OCI-LY1 (cell line): ENCODE measurements around the gene HEG1.

ENCODE experiments used
- H2AFZ ChIP-seq: fragments of 200-600 bp; sonication (generic), shearing (Covaris generic); 2 replicates; pipeline ENCODE4 v1.6.0; 2014; ENCODE audit warnings: antibody characterized with exemption, mild to moderate bottlenecking, low read length
- H3F3A ChIP-seq: fragments of 200-600 bp; sonication (generic), shearing (Covaris generic); 2 replicates; pipeline ENCODE4 v1.6.0; 2014; ENCODE audit warnings: mild to moderate bottlenecking, antibody characterized with exemption, low read length, moderate library complexity; ENCODE audit not compliant: insufficient read depth
- H3K27ac ChIP-seq: fragments of 200-600 bp; sonication (generic); 2 replicates; pipeline ENCODE4 v1.5.1; 2014; ENCODE audit warnings: low read length, mixed run types, mild to moderate bottlenecking, low read depth; ENCODE audit not compliant: poor library complexity, severe bottlenecking
- H3K27me3 ChIP-seq: fragments of 200-600 bp; sonication (generic); 2 replicates; pipeline ENCODE4 v1.6.0; 2014; ENCODE audit warnings: antibody characterized with exemption, mild to moderate bottlenecking, low read length, moderate library complexity; ENCODE audit not compliant: insufficient read depth
- H3K36me3 ChIP-seq: fragments of 200-600 bp; sonication (generic); 2 replicates; pipeline ENCODE4 v1.6.1; 2014; ENCODE audit warnings: mild to moderate bottlenecking, antibody characterized with exemption, low read length, moderate library complexity, mixed read lengths; ENCODE audit not compliant: insufficient read depth
- H3K4me1 ChIP-seq: fragments of 200-600 bp; sonication (generic); 2 replicates; pipeline ENCODE4 v1.5.1; 2014; ENCODE audit warnings: mild to moderate bottlenecking, low read length, moderate library complexity; ENCODE audit not compliant: insufficient read depth, severe bottlenecking
- H3K4me2 ChIP-seq: fragments of 200-600 bp; sonication (generic), shearing (Covaris generic); 2 replicates; pipeline ENCODE4 v1.6.1; 2014; ENCODE audit warnings: low read length
- H3K4me3 ChIP-seq: fragments of 200-600 bp; sonication (generic); 2 replicates; pipeline ENCODE4 v1.5.1; 2014; ENCODE audit warnings: low read length, low read depth, mild to moderate bottlenecking, mixed read lengths; ENCODE audit not compliant: poor library complexity, severe bottlenecking
- H3K79me2 ChIP-seq: fragments of 200-600 bp; shearing (Covaris generic); 2 replicates; pipeline ENCODE4 v1.6.1; 2016; ENCODE audit warnings: mixed run types, low read length, mixed read lengths; ENCODE audit not compliant: insufficient read depth
- H3K9ac ChIP-seq: fragments of 200-600 bp; sonication (generic), shearing (Covaris generic); 2 replicates; pipeline ENCODE4 v1.6.1; 2014; ENCODE audit warnings: mild to moderate bottlenecking, low read length, mixed read lengths
- H3K9me2 ChIP-seq: fragments of 200-600 bp; sonication (generic), shearing (Covaris generic); 2 replicates; pipeline ENCODE4 v1.6.1; 2014; ENCODE audit warnings: low read depth, mild to moderate bottlenecking, low read length, mixed read lengths
- H3K9me3 ChIP-seq: fragments of 200-600 bp; shearing (Covaris generic); 2 replicates; pipeline ENCODE4 v1.6.1; 2014; ENCODE audit warnings: low read length, mixed read lengths
- H4K20me1 ChIP-seq: fragments of 200-600 bp; sonication (generic), shearing (Covaris generic); 2 replicates; pipeline ENCODE4 v1.6.0; 2016; ENCODE audit warnings: mild to moderate bottlenecking, low read length; ENCODE audit not compliant: insufficient read depth
- EZH2 ChIP-seq: fragments of 200-600 bp; sonication (generic), shearing (Covaris generic); IDR thresholded peaks from 2 replicates; pipeline ENCODE4 v1.8.0; 2017; ENCODE audit warnings: borderline replicate concordance, mixed run types, mild to moderate bottlenecking, antibody characterized with exemption, low read length, moderate library complexity, mixed read lengths
- TF ChIP-seq, protein P1 (sequence below): fragments of 200-600 bp; sonication (generic), shearing (Covaris generic); IDR thresholded peaks from 2 replicates; pipeline ENCODE4 v1.5.1; 2017; ENCODE audit warnings: mild to moderate bottlenecking, antibody characterized with exemption, low read length, moderate library complexity, mixed read lengths

The HEG1 gene

DNA sequence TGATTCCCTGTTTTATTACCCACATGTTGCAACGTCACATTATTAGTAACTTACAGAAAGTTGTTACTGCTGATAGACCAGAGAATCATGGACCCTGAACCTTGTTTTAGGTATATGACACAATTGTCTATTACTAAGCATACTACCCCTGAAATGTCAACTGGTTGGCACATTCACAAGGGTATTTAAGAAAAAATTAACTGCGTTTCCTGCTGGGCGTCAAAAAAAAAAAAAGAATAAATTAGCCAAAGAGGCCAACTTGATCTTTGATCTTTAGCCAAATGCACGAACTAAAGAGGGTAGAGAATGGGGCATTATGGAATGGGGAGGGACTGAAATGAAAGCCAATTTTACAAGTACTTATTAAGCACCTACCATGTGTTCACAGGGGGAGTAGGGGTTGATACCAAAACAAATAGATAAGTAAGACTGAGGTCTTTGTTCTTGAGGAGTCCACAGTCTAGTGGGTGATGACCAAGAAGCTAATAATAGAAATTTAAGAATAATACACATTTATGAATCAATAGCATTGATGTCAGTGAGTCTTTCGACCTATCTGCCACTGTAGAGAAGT lies 103.4 kb downstream of the HEG1 start:
- Histone ChIP-seq H4K20me1 (no peaks in the 10 kb centered on the region), H3K4me3 (no peak overlapping the region), H3K9ac (no peak overlapping the region), H3K4me1 (no peaks in the 10 kb centered on the region), H3K36me3 (no peaks in the 10 kb centered on the region), H3K9me3 (no peaks in the 10 kb centered on the region), H3K4me2 (no peak overlapping the region), H3F3A (no peaks in the 10 kb centered on the region), H3K27ac (no peak overlapping the region), H3K9me2 (no peaks in the 10 kb centered on the region), H2AFZ (no peak overlapping the region), H3K79me2 (no peaks in the 10 kb centered on the region), H3K27me3 (no peaks in the 10 kb centered on the region)
- TF ChIP-seq, protein P1, sequence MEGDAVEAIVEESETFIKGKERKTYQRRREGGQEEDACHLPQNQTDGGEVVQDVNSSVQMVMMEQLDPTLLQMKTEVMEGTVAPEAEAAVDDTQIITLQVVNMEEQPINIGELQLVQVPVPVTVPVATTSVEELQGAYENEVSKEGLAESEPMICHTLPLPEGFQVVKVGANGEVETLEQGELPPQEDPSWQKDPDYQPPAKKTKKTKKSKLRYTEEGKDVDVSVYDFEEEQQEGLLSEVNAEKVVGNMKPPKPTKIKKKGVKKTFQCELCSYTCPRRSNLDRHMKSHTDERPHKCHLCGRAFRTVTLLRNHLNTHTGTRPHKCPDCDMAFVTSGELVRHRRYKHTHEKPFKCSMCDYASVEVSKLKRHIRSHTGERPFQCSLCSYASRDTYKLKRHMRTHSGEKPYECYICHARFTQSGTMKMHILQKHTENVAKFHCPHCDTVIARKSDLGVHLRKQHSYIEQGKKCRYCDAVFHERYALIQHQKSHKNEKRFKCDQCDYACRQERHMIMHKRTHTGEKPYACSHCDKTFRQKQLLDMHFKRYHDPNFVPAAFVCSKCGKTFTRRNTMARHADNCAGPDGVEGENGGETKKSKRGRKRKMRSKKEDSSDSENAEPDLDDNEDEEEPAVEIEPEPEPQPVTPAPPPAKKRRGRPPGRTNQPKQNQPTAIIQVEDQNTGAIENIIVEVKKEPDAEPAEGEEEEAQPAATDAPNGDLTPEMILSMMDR = no peak
- TF ChIP-seq EZH2 = no peak

GRCh38 chr3:124951511-124952281 lies 104.1 kb downstream of the HEG1 start:
- no peak overlapping the region for H3K9ac ChIP-seq
- H3K9me2 ChIP-seq = no peaks in the 10 kb centered on the region
- no peaks in the 10 kb centered on the region for H3K4me1 ChIP-seq
- no peak overlapping the region for H2AFZ ChIP-seq
- H3K36me3 ChIP-seq = no peaks in the 10 kb centered on the region
- no peaks in the 10 kb centered on the region for H3K27me3 ChIP-seq
- no peaks in the 10 kb centered on the region for H3F3A ChIP-seq
- TF ChIP-seq EZH2 = no peak
- TF ChIP-seq, protein P1 = no peak
- no peak overlapping the region for H3K4me3 ChIP-seq
- H3K9me3 ChIP-seq = no peaks in the 10 kb centered on the region
- no peak overlapping the region for H3K4me2 ChIP-seq
- H4K20me1 ChIP-seq = no peaks in the 10 kb centered on the region
- H3K79me2 ChIP-seq = no peaks in the 10 kb centered on the region
- H3K27ac ChIP-seq = no peak overlapping the region

- Histone ChIP-seq H3K4me3 (no peak overlapping the region), H2AFZ (no peak overlapping the region), H3K9ac (no peak overlapping the region), H3K9me3 (no peaks in the 10 kb centered on the region), H3K9me2 (no peaks in the 10 kb centered on the region), H3K79me2 (no peaks in the 10 kb centered on the region), H3K27me3 (no peaks in the 10 kb centered on the region), H3K36me3 (no peaks in the 10 kb centered on the region), H4K20me1 (no peaks in the 10 kb centered on the region), H3K4me1 (no peaks in the 10 kb centered on the region), H3F3A (no peaks in the 10 kb centered on the region), H3K4me2 (no peak overlapping the region), H3K27ac (no peak overlapping the region)
- TF ChIP-seq, protein P1 = no peak
- TF ChIP-seq EZH2 = no peak
Measured at GRCh38 chr3:124950026-124950425, 105.8 kb downstream of the HEG1 start.
